Common myeloid progenitor, CD34-positive (primary cell): ENCODE data around the gene PLA2G4A.
A peak's percentile ranks its signal among the peaks of the same experiment; 100 is the strongest.

Experiments used
- CTCF ChIA-PET: fragments of 350-600 bp; sonication (Branson Sonifier 250); formaldehyde crosslinking; loops from one replicate; lab custom pipeline; 2021; ENCODE audit warnings: antibody characterized with exemption; lab: Charles Lee
- POLR2A ChIA-PET: fragments of 350-600 bp; sonication (Branson Sonifier 250); formaldehyde crosslinking; loops from one replicate; lab custom pipeline; 2021; ENCODE audit warnings: antibody characterized with exemption; lab: Charles Lee
- DNase-seq, 3 donors: peaks; one replicate each; pipeline versions ENCODE4 v3.0.0 to v3.0.0-alpha.2; 2013
- H3K27ac ChIP-seq, 2 experiments: 1 replicate in 1 of 2; 2 replicates in 1 of 2; pipeline ENCODE4 v1.7.0; 2013; ENCODE audit warnings: inconsistent platforms in 2 of 2, low read length in 2 of 2, mild to moderate bottlenecking in 2 of 2, low read depth in 1 of 2, moderate library complexity in 1 of 2; ENCODE audit not compliant: severe bottlenecking in 2 of 2, insufficient read depth in 1 of 2, poor library complexity in 1 of 2
- H3K27me3 ChIP-seq, 5 experiments: replicated peaks in 2 of 5; 1 replicate in 3 of 5; 2 replicates in 2 of 5; pipeline versions ENCODE4 v1.6.1 to v1.7.0; 2013; ENCODE audit warnings: low read length in 4 of 5, mild to moderate bottlenecking in 2 of 5, moderate library complexity in 2 of 5, inconsistent platforms in 1 of 5; ENCODE audit not compliant: insufficient read depth in 5 of 5, control insufficient read depth in 4 of 5
- H3K36me3 ChIP-seq, 4 experiments: 1 replicate in 2 of 4; 2 replicates in 2 of 4; pipeline versions ENCODE4 v1.6.1 to v1.7.0; 2013; ENCODE audit warnings: low read length in 3 of 4, control low read depth in 1 of 4, mild to moderate bottlenecking in 1 of 4; ENCODE audit not compliant: control insufficient read depth in 4 of 4, insufficient read depth in 4 of 4
- H3K4me1 ChIP-seq, 4 experiments: 1 replicate in 3 of 4; 2 replicates in 1 of 4; pipeline versions ENCODE4 v1.6.1 to v1.7.1; 2013; ENCODE audit warnings: low read length in 3 of 4, mild to moderate bottlenecking in 3 of 4, control low read depth in 1 of 4, inconsistent platforms in 1 of 4, moderate library complexity in 1 of 4; ENCODE audit not compliant: control insufficient read depth in 4 of 4, insufficient read depth in 4 of 4; ENCODE audit errors: control extremely low read depth in 1 of 4
- H3K4me3 ChIP-seq, 7 experiments: 1 replicate in 4 of 7; 2 replicates in 3 of 7; pipeline versions ENCODE4 v1.5.1 to v1.7.0; 2013; ENCODE audit warnings: mild to moderate bottlenecking in 7 of 7, low read length in 6 of 7, moderate library complexity in 6 of 7, inconsistent platforms in 2 of 7, low read depth in 2 of 7, control low read depth in 1 of 7; ENCODE audit not compliant: insufficient read depth in 4 of 7, control insufficient read depth in 1 of 7; ENCODE audit errors: extremely low read depth in 1 of 7
- H3K9me3 ChIP-seq, 5 experiments: 1 replicate in 4 of 5; 2 replicates in 1 of 5; pipeline versions ENCODE4 v1.6.1 to v1.7.1; 2013; ENCODE audit warnings: low read length in 4 of 5, mild to moderate bottlenecking in 2 of 5, inconsistent platforms in 1 of 5, low read depth in 1 of 5, moderate library complexity in 1 of 5; ENCODE audit not compliant: control insufficient read depth in 4 of 5, insufficient read depth in 2 of 5; ENCODE audit errors: control extremely low read depth in 1 of 5
- WGBS: methylation state at CpG from one replicate; pipeline ENCODE4 v1.1.5; 2013; ENCODE audit not compliant: insufficient coverage; 5-methylcytosine and 5-hydroxymethylcytosine counted together

The PLA2G4A gene

DNA sequence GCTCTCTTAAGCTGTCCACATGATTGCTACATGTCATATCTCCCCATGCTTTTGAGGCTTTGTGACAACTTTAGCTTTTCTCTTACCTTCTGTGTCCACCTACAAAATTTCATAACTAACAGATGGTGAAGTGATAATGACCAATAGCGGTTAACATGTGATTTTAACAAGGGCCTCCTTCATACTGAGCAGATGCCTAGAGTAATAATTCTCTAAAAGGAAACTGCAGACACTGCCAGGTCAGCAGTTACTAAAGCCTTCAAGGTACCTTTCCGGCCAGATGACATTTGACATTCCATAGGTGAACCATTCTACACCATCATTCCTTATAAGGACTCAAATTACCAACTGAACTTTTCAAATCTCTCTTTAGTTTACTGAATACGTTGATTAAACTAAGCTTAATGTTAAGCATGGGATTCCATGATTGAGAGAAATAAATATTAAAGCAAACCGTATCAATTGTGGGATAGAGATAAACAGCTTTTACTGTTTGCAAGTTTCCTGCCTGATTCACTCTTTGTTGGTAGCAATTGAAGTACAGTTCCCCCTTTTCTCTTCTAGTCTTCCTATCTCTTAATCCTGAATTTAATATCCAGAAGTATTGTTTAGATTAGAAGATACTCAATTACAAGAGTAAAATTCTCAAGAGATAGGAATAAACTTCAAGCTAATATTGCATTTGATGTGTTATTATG lies 205.1 kb downstream of the PLA2G4A start:
- Histone ChIP-seq H3K27me3 (no peaks in the 10 kb centered on the region), H3K9me3 (peaks cover 0 to 14% (median 0%) of the 10 kb centered on the region in 5 experiments), H3K27ac (peak overlapping the region; percentile 9 to 69), H3K4me3 (peak overlapping the region in 1 of 7 experiments; percentile 20), H3K4me1 (peaks cover 8 to 38% (median 29%) of the 10 kb centered on the region in 4 experiments), H3K36me3 (no peaks in the 10 kb centered on the region)
- 29% methylated on average over 2 of the region's 4 CpGs for whole genome bisulfite sequencing
- peak; percentile 30 to 74 (median 56) for DNase-seq
- ChIA-PET POLR2A (no interaction called here), CTCF (interaction anchor here (0.9 to 2.1 kb wide), 5 partner anchors 9 to 27 kb away, joined by 3 to 5 read pairs (median 4); no protein-coding TSS in a partner anchor)

DNA sequence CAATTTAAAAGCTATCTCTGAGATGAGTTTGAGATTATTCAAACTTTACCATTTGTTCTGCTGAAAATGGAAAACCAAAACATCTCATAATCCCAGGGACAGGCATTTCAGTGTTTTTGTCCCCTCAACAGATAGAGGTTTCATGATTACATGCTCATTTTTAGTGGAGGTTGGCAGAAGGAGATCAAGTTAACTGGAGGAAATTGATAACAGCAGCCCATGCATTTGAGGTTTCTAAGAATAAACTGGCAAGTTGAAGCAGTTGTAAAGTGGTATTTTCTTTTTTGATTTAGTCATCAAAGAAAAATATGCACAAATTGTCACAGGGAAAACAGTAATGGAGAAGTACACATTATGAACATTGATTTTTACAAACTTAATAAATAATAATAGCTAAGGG lies 205.8 kb downstream of the PLA2G4A start:
- H3K27ac ChIP-seq: peak overlapping the region; percentile 9 to 69
- ChIA-PET POLR2A (no interaction called here), CTCF (interaction anchor here (1.0 to 2.1 kb wide), 3 partner anchors 11 to 28 kb away, joined by 4 to 5 read pairs (median 5); no protein-coding TSS in a partner anchor)
- no peak overlapping the region for H3K4me3 ChIP-seq
- H3K36me3 ChIP-seq: no peaks in the 10 kb centered on the region
- peak; percentile 40 to 86 (median 70) for DNase-seq
- no peaks in the 10 kb centered on the region for H3K27me3 ChIP-seq
- peaks cover 0 to 9% (median 0%) of the 10 kb centered on the region in 5 experiments for H3K9me3 ChIP-seq
- H3K4me1 ChIP-seq: peaks cover 8 to 44% (median 33%) of the 10 kb centered on the region in 4 experiments

DNA sequence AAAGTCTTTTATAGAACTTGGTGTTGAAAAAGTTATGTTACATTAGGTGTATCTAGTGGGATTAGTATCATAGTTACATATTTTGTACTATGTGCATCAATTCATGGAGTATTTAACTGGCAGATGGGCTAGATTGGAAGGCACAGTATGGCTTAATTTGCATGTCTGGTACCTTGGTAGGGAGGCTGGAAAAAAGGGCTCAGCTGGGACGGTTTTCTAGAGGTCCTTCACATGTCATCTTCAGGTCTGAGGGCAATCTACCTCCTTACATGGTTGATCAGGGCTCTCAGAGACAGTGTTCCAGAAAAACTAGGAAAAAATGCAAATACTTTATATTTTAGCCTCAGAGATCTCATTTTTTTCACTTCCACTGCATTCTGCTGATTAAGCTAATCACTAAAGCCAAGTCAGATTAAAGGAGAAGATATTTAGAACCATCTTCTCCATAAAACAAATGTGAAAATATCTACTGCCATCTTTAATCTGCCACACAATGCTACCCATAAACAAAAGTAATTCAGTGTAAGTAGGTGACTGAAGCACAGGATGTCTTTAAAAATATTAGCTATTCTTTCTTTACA lies 209.3 kb downstream of the PLA2G4A start:
- no peaks in the 10 kb centered on the region for H3K36me3 ChIP-seq
- H3K27ac ChIP-seq: no peak overlapping the region
- POLR2A ChIA-PET: no interaction called here
- WGBS: no CpG with 5 or more reads among the region's 1 CpG
- H3K27me3 ChIP-seq: no peaks in the 10 kb centered on the region
- CTCF ChIA-PET: interaction anchor here (0.8 to 1.3 kb wide), 2 partner anchors 8 to 14 kb away, joined by 3 read pairs; no protein-coding TSS in a partner anchor
- H3K4me3 ChIP-seq: no peak overlapping the region
- peaks cover 6 to 41% (median 29%) of the 10 kb centered on the region in 4 experiments for H3K4me1 ChIP-seq
- H3K9me3 ChIP-seq: peaks cover 0 to 2% (median 0%) of the 10 kb centered on the region in 5 experiments
- no peak for DNase-seq
